ENCODE data around the gene PPIC. TPM values are rescaled to one million over a fixed set of nuclear protein-coding genes. Genes with fewer than 3 reads are reported as not detected.

PPIC gene
- total RNA-seq, 1 experiment from 2014 or later = 45.8 TPM

GRCh38 chr5:123033157-123033671 is 3.3 kb downstream of the PPIC start:
- intact Hi-C loops (cut with micrococcal nuclease; ENCODE audit: unreplicated experiment) (loop anchor here (10.0 kb wide), 1 partner anchor 312 kb away; no protein-coding TSS in a partner anchor), in situ Hi-C loops (cut with HindIII; ENCODE audit: low pct_unique_long_range_greater_than_20kb, low sequenced_read_pairs) (no loop called here)
- Histone ChIP-seq H3K4me1 (ENCODE audit: control insufficient read depth, insufficient read depth, low read length) (peaks cover 11% of the 10 kb centered on the region), H3K27ac (ENCODE audit: low read length) (no peak overlapping the region), H3K4me3 (ENCODE audit: low read depth in 2 of 2, low read length in 2 of 2) (no peak overlapping the region), H3K9me3 (ENCODE audit: control insufficient read depth, insufficient read depth, low read depth, low read length) (no peaks in the 10 kb centered on the region), H3K36me3 (ENCODE audit: control insufficient read depth, insufficient read depth, low read length) (peaks cover 4% of the 10 kb centered on the region), H3K27me3 (ENCODE audit: control insufficient read depth, insufficient read depth, low read length) (no peaks in the 10 kb centered on the region)
- ATAC-seq (no peak), DNase-seq (ENCODE audit: low read depth, low spot score) (no peak)
- BruUV-seq (replicated peaks) = no TSS peak
- ChIA-PET CTCF (no interaction called here), POLR2A (interaction anchor here (0.6 kb wide), 1 partner anchor 351 kb away, joined by 3 read pairs; no protein-coding TSS in a partner anchor)
- TF ChIP-seq TCF7L2 (IDR thresholded peaks at IDR 0.05; ENCODE audit: low read depth, low read length) = no peak
- TF ChIP-seq SIN3A (IDR thresholded peaks at IDR 0.05; ENCODE audit: borderline replicate concordance, insufficient read depth, low read depth, low read length) = no peak
- TF ChIP-seq POLR2AphosphoS5 (IDR thresholded peaks at IDR 0.05; ENCODE audit: low read depth, low read length) = no peak
- TF ChIP-seq REST (IDR thresholded peaks at IDR 0.05; ENCODE audit: insufficient read depth in 1 of 2, low read depth in 2 of 2, low read length in 1 of 2) = no peak
- TF ChIP-seq CTCF (IDR thresholded peaks at IDR 0.05) = no peak

- H3K36me3 ChIP-seq (ENCODE audit: control insufficient read depth, insufficient read depth, low read length) = peaks cover 21% of the 10 kb centered on the region
- no peak overlapping the region for H3K4me3 ChIP-seq (ENCODE audit: low read depth in 2 of 2, low read length in 2 of 2)
- TF ChIP-seq CTCF (IDR thresholded peaks at IDR 0.05) (no peak), POLR2AphosphoS5 (IDR thresholded peaks at IDR 0.05; ENCODE audit: low read depth, low read length) (no peak), REST (IDR thresholded peaks at IDR 0.05; ENCODE audit: insufficient read depth in 1 of 2, low read depth in 2 of 2, low read length in 1 of 2) (no peak), SIN3A (IDR thresholded peaks at IDR 0.05; ENCODE audit: borderline replicate concordance, insufficient read depth, low read depth, low read length) (no peak), TCF7L2 (IDR thresholded peaks at IDR 0.05; ENCODE audit: low read depth, low read length) (no peak)
- H3K27ac ChIP-seq (ENCODE audit: low read length) = no peak overlapping the region
- POLR2A ChIA-PET = no interaction called here
- H3K4me1 ChIP-seq (ENCODE audit: control insufficient read depth, insufficient read depth, low read length) = no peaks in the 10 kb centered on the region
- no peaks in the 10 kb centered on the region for H3K9me3 ChIP-seq (ENCODE audit: control insufficient read depth, insufficient read depth, low read depth, low read length)
- ATAC-seq (no peak), DNase-seq (ENCODE audit: low read depth, low spot score) (no peak)
- H3K27me3 ChIP-seq (ENCODE audit: control insufficient read depth, insufficient read depth, low read length) = no peaks in the 10 kb centered on the region
- CTCF ChIA-PET = no interaction called here
- in situ Hi-C loops (cut with HindIII; ENCODE audit: low pct_unique_long_range_greater_than_20kb, low sequenced_read_pairs) (no loop called here), intact Hi-C loops (cut with micrococcal nuclease; ENCODE audit: unreplicated experiment) (no loop called here)
- no TSS peak for BruUV-seq (replicated peaks)
Measured at GRCh38 chr5:123028222-123028621, 8.3 kb downstream of the PPIC start.

All from Panc1 (cell line).